Stimulated activated CD4-positive, alpha-beta T cell treated with anti-CD3 and anti-CD28 coated beads, TNF-alpha, amount 100 ng/mL, for 48 hours (primary cell): ENCODE results near the gene ENTHD1.
A peak's percentile ranks its signal among the peaks of the same experiment; 100 is the strongest.
"Not testable (repeated sequence)": the region's sequence is repeated elsewhere in the genome, so short reads cannot be mapped to it uniquely, and the experiment has no call there.

ENCODE experiments used
- DNase-seq, 3 donors: peaks; one replicate each; pipeline ENCODE4 v3.0.0-alpha.2; 2020; ENCODE audit warnings: low read depth in 3 of 3

ENTHD1 gene

GRCh38 chr22:39797528-39798147, 95.9 kb downstream of the ENTHD1 start:
- no peak for DNase-seq

GRCh38 chr22:39789788-39790187, 103.8 kb downstream of the ENTHD1 start:
- no peak for DNase-seq

GRCh38 chr22:39785232-39785631, 108.3 kb downstream of the ENTHD1 start:
- DNase-seq: no peak

GRCh38 chr22:39777716-39778454, 115.7 kb downstream of the ENTHD1 start:
- no peak for DNase-seq

DNA sequence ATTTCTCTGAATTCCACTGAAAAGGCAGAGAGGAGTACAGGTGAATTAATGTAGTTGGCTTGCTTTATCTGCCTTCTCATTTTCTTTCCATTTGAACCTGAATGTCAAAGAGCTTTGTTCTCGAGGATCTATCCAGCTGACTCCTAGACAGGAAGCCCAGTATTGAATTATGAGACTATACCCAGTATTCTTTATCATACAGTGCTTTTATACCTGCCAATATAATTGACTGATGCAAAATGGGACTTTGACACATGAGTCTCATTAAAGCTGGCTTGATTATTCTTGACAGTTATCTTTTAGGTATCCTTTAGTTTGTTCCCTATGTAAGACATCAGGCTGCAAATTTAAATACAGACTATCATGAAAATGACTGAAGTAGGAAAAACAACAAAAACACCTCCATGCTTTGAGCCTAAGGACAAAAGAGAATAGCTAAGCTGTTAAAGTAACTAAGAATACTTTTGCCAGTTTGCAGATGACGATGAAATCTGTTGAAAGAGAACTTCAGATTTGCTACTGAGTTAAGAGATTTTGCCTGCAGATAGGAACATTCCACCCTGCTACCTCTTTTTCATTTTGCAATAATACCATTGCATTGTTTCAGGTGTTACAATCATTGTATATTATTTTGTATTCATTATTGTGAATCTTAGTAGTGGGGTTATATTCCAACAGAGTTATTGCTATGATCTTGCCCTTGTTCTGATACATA, 117.1 kb downstream of the ENTHD1 start:
- no peak for DNase-seq

- peak; percentile 1 for DNase-seq
Observed at GRCh38 chr22:39773976-39774539, 119.5 kb downstream of the ENTHD1 start.

DNA sequence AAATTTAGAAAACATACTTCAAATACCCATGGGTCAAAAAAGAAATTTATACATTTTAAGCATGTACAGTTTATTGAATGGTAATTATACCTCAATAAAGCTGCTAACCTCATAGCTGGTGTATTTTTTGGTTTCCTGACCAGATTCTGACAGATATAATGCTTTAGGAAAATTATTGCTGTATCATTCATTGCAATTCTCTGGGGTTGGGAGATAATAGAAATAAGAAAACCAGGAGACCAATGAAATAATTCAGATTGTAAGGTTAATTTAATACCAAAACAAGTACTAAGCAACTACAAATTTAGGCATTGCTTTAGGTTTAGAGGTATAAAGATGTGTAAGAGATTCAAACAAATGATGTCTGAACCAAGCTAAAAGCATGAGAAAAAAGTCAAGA, 120.1 kb downstream of the ENTHD1 start:
- DNase-seq: no peak

DNA sequence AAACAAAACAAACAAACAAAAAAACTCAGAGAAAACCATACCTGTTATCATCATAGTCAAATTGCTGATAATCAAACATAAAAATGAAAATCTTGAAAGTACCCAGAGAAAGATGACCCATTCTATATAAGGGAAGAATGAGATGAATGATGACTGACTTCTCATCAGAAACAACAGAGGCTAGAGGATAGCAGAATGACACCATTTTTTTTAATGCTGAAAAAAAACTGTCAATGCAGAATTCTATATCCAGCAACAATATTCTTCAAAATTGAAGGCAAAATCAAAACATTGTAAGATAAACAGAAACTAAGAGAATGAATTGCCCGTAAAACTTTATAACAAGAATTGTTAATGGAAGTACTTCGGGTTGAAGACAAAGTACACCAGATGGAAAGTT, 122.1 kb downstream of the ENTHD1 start:
- DNase-seq: no peak

DNA sequence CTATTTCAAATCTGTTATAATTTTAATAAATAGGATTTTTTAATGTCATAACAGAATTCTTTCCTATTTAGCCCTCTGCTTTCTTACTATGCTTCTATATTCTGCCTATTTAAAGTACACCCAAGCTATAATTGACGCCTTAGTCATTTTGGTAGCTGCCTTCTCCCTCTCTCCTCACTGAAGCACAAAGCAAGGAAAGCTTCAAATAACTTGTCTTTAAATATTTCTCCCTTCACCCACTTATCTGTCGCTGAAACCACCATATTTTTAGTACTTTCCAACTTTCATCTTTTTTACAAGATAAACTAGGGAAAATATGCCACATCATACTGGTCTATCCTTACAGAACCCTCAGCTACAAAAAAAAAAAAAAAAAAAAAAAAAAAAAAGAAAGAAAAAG, 127.9 kb downstream of the ENTHD1 start:
- DNase-seq: no peak

DNA sequence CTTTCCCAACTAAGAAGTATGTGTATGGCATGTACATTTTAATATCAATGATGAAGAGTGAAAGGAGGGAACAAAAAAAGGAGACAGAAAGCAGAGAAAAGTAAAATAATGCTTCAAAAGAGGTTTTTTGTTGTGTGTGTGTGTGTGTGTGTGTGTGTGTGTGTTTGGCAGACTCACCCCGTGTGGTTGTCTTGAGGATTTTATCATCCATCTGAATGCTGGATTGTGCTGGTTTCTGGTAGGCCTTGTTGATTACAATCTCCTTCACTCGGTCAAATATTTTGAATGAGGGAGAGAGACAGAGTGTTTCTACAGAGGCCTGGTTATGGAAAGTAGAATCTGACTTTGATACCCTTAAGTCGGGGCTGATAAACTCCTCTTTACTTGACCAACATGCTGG, 128.5 kb downstream of the ENTHD1 start:
- DNase-seq: no peak

- DNase-seq: no peak
Observed at GRCh38 chr22:39763276-39763675, 130.3 kb downstream of the ENTHD1 start.

DNA sequence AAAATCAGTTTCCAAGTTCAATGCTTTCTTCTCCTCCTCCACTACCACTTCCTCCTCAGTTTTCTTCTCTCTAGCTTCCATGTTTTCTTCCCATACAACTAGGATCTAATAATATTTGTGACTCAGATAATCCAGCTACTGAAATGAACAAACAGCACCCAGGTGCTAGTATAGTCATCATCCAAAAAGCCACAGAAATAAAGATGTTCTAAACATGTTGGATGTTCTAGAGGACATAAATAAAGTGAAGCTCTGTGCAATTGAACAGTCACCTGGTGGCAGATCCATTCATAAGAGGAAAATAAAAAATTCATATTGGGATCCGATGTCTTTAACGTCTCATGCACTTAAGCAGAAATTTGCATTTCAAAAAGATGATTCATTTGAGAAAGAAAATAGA, 142.8 kb downstream of the ENTHD1 start:
- DNase-seq: no peak

DNA sequence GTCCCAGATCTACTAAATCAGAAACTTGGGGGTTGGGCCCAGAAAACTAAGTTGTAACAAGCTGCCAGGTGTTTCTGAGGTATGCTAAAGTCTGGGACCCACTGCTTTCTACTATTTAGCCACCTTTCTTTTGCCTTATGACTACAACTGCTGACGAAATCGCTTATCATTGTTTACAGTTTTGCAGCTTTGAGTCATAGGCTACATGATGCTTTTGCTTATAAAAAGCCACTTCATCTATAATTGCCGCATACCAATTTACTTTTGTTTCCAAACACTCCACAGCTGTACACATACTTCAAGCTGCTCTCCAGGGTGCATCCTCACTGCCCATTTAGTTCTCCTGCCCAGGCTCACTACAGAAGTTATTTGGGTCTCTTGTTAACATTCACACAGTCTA, 144.7 kb downstream of the ENTHD1 start:
- no peak for DNase-seq

- DNase-seq: peak in 2 of 3 donors; percentile 7 to 8
Observed at GRCh38 chr22:39746600-39747262, 146.8 kb downstream of the ENTHD1 start.

- no peak for DNase-seq
Observed at GRCh38 chr22:39745789-39746188, 147.8 kb downstream of the ENTHD1 start.

DNA sequence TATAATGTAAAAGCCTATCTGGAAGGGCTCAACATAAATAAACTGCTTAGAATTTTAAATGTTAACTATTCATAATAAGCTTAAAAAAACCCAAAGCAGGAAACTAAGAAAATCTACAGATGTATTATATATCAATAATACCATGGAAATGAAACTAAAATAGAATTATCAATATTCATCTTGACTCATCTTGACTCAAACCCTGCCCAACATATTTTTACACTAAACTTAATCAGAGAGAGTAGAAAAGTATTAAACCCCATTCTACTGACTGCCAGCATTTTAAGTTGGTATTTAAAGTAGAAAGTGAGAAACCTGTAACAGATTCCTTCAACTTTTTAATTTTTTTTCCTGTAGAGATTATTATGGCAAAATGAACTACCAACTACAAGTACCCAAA, 149.2 kb downstream of the ENTHD1 start:
- no peak for DNase-seq

DNA sequence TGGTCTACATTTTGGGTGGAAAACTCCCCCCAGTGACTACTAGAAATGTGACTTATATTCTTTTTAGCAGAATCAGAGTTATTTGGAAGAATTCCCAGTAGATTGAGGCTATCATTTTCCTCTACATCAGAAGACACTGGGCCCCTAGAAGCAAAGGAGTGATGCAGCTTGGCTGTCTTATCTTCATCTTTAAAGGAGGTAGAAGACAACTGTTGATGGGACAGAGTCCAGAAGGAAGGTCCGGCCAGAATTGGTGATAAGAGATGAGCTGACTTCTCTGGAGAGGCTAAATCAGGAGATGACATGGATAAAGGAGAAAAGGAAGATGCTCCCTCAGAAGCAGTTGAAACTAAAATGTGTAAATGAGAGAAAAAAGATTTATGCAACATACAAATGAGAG, 149.6 kb downstream of the ENTHD1 start:
- DNase-seq: no peak

DNA sequence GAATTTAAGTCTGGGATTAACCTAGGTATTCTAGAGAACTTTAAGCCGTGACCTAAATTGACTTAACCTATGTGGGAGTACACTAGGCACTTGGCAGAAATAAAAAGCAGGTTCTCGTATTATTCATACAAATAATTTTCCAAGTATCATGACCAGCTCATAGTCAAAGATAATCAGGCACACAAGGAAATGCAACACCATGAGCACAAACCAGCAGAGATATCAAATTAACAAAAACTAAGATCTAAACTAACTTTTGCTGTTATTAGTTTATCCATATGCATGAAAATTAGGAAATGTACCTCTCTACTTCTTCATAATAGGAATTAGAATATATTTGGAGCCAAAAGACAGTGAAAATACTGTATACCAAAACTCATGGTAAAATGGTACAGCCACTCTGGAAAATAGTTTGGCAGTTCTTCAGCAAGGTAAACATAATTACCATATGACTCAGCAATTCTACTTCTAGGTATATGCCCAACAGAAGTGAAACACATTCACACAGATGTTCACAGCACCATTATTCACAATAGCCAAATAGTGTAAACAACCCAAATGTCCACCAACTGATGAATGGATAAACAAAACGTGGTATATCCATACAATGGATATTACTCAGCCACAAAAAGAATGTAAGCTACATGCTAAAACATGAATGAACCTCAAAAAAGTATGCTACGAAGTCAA, 154.1 kb downstream of the ENTHD1 start:
- DNase-seq: no peak

GRCh38 chr22:39738746-39739145, 154.8 kb downstream of the ENTHD1 start:
- DNase-seq: no peak

GRCh38 chr22:39735776-39736175, 157.8 kb downstream of the ENTHD1 start:
- DNase-seq: no peak

DNA sequence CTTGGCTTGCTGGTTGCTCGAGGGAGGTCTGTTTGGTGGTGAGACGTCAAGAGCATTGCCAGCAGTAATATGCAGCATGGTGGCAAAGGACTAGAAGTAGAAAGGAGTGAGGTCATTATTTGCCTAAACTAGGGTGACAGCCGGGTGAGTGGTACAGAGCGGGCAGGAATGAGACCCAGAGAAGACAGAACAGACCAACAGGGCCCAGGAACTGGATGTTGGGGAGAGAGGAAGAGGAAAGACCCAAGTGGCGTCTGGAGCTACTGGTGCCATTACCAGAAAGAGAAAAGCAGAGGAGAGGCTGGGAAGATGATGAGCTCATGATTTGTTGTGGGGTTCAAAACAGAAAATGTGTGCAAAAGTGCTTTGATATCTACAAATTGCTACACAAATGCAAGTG, 158.7 kb downstream of the ENTHD1 start:
- no peak for DNase-seq

GRCh38 chr22:39734046-39734445, 159.5 kb downstream of the ENTHD1 start:
- not testable (repeated sequence) for DNase-seq
